ENCODE results near the gene KPNA3. TPM values are rescaled to one million over a fixed set of nuclear protein-coding genes. Genes with fewer than 3 reads are reported as not detected.
"Not testable (repeated sequence)": the region's sequence is repeated elsewhere in the genome, so short reads cannot be mapped to it uniquely, and the experiment has no call there.

KPNA3 gene
- total and polyA plus RNA-seq, 8 donors: 5.3 to 16.0 (median 8.5) TPM

DNA sequence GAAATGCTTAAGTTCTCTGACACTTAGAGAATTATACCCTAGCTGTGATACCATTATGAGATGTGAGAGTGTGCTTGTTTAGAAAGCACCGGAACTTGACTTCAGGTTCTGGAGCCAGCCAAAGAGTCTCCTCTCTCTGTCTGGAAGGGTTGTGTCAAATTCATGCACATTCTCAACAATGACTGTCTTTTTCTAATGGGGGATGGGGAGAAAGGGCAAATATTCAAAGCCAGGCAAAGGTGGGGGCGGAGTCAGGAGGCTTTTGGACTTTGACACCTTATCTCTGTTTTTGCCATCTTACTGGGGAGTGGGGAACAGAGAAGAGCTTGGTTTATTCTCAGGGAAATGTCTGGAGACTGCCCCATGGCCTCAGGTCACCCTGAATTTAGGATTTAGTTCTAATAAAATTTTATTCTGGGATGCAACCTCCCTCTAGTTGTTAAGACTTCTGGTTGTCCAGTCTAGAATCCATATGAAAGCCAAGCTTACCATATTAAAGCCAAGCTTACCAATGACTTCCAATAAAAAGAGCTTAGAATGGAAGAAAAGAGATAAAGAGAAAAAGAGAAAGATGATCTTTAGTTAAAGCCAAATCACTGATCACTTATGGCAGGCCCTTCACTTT is 28.2 kb upstream of the KPNA3 start:
- intact Hi-C loops (cut with DNase I): no loop called here
- 71 to 77% methylated on average over 2 of the region's 2 CpGs for WGBS, 2 donors
- H3K4me1 ChIP-seq: no peaks in the 10 kb centered on the region
- H3K27me3 ChIP-seq: no peaks in the 10 kb centered on the region
- ATAC-seq: no peak
- H3K9me3 ChIP-seq: no peaks in the 10 kb centered on the region
- FAIRE-seq: no peak
- no peak overlapping the region for H3K27ac ChIP-seq
- H3K36me3 ChIP-seq: no peaks in the 10 kb centered on the region
- no peak for DNase-seq
- H3K4me3 ChIP-seq: no peak overlapping the region
- TF ChIP-seq, protein P1, sequence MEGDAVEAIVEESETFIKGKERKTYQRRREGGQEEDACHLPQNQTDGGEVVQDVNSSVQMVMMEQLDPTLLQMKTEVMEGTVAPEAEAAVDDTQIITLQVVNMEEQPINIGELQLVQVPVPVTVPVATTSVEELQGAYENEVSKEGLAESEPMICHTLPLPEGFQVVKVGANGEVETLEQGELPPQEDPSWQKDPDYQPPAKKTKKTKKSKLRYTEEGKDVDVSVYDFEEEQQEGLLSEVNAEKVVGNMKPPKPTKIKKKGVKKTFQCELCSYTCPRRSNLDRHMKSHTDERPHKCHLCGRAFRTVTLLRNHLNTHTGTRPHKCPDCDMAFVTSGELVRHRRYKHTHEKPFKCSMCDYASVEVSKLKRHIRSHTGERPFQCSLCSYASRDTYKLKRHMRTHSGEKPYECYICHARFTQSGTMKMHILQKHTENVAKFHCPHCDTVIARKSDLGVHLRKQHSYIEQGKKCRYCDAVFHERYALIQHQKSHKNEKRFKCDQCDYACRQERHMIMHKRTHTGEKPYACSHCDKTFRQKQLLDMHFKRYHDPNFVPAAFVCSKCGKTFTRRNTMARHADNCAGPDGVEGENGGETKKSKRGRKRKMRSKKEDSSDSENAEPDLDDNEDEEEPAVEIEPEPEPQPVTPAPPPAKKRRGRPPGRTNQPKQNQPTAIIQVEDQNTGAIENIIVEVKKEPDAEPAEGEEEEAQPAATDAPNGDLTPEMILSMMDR (IDR thresholded peaks at IDR 0.05): no peak

DNA sequence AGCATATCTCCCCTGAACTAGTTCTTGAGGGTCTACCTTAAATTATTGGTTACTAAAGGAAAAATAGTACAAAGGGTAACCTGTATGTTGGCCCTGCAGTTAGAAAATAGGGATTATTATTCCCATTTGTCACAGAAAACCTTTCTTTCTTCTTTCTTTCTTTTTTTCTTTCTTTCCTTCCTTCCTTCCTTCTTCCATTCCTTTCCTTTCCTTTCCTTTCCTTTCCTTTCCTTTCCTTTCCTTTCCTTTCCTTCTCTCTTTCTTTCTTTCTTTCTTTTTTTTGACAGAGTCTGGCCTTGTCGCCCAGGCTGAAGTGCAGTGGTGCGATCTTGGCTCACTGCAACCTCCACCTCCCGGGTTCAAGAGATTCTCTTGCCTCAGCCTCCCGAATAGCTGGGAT is 23.6 kb upstream of the KPNA3 start:
- intact Hi-C loops (cut with DNase I); ATAC-seq; H3K27ac ChIP-seq; H3K27me3 ChIP-seq; H3K9me3 ChIP-seq; DNase-seq; FAIRE-seq; H3K4me1 ChIP-seq; H3K36me3 ChIP-seq; H3K4me3 ChIP-seq: not testable (repeated sequence)
- 78 to 86% methylated on average over 4 of the region's 4 CpGs for WGBS, 2 donors

DNA sequence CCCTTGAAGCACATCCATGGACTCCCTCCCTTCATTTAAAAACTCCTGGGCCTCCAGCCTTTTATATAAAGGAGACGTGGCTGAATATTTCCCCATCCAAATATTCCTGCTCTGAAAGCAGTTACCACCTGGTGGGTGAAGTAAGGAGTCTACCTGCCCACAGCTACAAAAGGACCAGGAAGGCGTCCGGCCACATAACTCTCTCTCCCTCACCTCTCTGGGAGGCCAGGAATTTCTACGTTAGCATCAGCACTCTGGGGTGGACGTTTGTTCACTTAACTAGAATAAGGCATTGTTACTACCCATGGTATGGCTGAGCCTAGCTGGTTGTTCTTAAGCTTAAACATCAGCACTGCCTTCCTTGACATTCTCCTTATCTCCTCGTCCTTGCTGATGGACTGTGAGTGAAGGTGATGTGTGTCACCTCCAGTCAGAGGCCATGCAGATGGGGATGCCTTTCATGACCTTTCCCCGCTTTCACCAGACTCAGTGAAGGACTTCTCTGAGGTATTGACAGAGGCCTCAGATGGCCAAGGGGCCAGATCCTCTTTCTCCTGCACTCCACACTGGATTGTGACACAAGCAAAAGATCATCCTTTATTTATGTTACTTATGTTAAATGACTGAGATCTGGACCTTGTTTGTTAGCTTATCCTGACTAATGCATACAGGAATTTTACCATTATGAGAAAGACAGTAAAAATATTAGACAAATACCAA is 22.2 kb upstream of the KPNA3 start:
- ATAC-seq (no peak), FAIRE-seq (no peak), DNase-seq (no peak)
- intact Hi-C loops (cut with DNase I): no loop called here
- Histone ChIP-seq H3K9me3 (no peaks in the 10 kb centered on the region), H3K27me3 (no peaks in the 10 kb centered on the region), H3K4me1 (no peaks in the 10 kb centered on the region), H3K4me3 (no peak overlapping the region), H3K27ac (no peak overlapping the region), H3K36me3 (no peaks in the 10 kb centered on the region)
- 75 to 76% methylated on average over 7 of the region's 7 CpGs for WGBS, 2 donors
- TF ChIP-seq, protein P1 (IDR thresholded peaks at IDR 0.05): no peak

DNA sequence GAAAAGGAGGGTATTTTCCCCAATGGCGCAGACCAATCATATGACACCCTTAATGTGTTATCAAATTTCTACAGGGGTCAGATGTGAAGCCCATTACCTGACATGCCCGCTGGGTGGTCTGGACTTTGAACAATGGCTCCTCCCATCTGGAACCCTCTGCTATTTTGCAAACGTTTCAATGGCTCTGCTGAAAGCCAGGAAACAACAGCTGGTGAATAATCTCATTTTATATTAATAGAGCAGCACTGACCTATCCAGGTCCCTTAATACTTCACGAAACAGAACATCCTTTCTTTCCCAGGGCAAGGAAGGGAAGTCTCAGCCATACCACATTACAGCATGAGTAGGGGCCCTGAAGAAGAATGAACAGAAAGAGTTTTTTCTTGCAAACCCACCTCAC is 20.3 kb upstream of the KPNA3 start:
- Histone ChIP-seq H3K27me3 (no peaks in the 10 kb centered on the region), H3K9me3 (no peaks in the 10 kb centered on the region), H3K4me1 (no peaks in the 10 kb centered on the region), H3K27ac (no peak overlapping the region), H3K36me3 (no peaks in the 10 kb centered on the region), H3K4me3 (no peak overlapping the region)
- DNase-seq: no peak
- intact Hi-C loops (cut with DNase I): no loop called here
- FAIRE-seq: no peak
- 72% methylated on average over 4 of the region's 4 CpGs for WGBS, 2 donors
- ATAC-seq: no peak
- TF ChIP-seq, protein P1 (IDR thresholded peaks at IDR 0.05): no peak

DNA sequence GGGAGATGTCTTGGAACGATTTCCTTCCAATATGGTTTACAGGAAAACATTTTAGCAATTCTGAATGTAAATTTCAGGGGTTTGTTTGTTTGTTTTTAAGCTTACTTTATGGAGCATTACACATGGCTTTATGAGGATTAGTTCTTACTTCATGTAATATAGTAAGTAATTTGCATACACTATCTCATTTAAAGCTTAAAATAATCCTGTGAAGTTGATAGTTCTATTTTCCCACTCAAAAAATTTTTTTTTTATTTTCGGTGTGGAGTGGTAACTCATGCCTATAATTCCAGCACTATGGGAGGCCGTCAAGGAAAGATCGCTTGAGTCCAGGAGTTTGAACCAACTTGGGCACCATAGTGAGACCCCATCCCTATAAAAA is 19.0 kb upstream of the KPNA3 start:
- Histone ChIP-seq H3K27ac (peak overlapping the region in 1 of 4 donors; percentile 39), H3K27me3 (no peaks in the 10 kb centered on the region), H3K4me3 (no peak overlapping the region), H3K4me1 (no peaks in the 10 kb centered on the region), H3K36me3 (no peaks in the 10 kb centered on the region), H3K9me3 (no peaks in the 10 kb centered on the region)
- TF ChIP-seq, protein P1 (IDR thresholded peaks at IDR 0.05): no peak
- WGBS, 2 donors: 88 to 92% methylated on average over 4 of the region's 4 CpGs
- intact Hi-C loops (cut with DNase I): no loop called here
- FAIRE-seq: no peak
- ATAC-seq: no peak
- no peak for DNase-seq
